Measurements from ENCODE around the gene TRPC4. TPM values are rescaled to one million over a fixed set of nuclear protein-coding genes. Genes with fewer than 3 reads are reported as not detected.
"Not testable (repeated sequence)": the region's sequence is repeated elsewhere in the genome, so short reads cannot be mapped to it uniquely, and the experiment has no call there.

TRPC4 gene
- total RNA-seq, 2 experiments from 2014 or later: not detected

DNA sequence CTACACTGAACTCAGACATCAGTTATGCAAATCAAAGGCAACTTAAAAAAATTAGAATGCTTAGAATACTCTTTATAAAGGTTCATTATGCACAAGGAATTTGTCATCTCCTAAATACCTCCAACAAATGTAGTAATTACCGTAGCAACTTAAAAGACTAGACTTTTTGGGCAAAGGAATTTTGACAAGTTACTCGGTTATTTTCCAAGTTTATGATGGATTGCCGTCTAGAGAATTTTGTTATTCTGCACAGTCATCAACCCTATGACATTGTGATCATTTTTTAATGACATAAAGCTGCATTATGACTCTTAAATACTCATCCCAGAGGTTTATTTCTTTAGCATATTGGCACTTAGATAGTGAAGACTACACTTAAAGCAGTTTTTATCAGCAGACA is 71.9 kb downstream of the TRPC4 start:
- no peak overlapping the region for H3K27ac ChIP-seq (ENCODE audit: low read depth, low read length, poor library complexity, severe bottlenecking)
- H3K36me3 ChIP-seq (ENCODE audit: insufficient read depth, low read length): no peaks in the 10 kb centered on the region
- intact Hi-C loops (cut with micrococcal nuclease; ENCODE audit: unreplicated experiment): no loop called here
- no peak overlapping the region for H3K4me3 ChIP-seq (ENCODE audit: low read depth, low read length, poor library complexity, severe bottlenecking)
- ChIA-PET POLR2A (interaction anchor here (1.0 to 2.4 kb wide), 4 partner anchors 10 to 21 kb away, joined by 3 to 8 read pairs (median 4); no protein-coding TSS in a partner anchor), CTCF (ENCODE audit: unreplicated experiment) (no interaction called here)
- no TSS peak for BruUV-seq (replicated peaks)
- no peaks in the 10 kb centered on the region for H3K79me2 ChIP-seq (ENCODE audit: insufficient read depth, low read depth, low read length)
- H3K4me2 ChIP-seq (ENCODE audit: low read length): no peak overlapping the region
- no peaks in the 10 kb centered on the region for H3K9me2 ChIP-seq (ENCODE audit: insufficient read depth, low read length)
- no peak overlapping the region for H2AFZ ChIP-seq (ENCODE audit: low read length)
- TF ChIP-seq EZH2phosphoT487 (IDR thresholded peaks at IDR 0.05; ENCODE audit: borderline replicate concordance, low read depth, low read length): no peak
- TF ChIP-seq, protein P1, sequence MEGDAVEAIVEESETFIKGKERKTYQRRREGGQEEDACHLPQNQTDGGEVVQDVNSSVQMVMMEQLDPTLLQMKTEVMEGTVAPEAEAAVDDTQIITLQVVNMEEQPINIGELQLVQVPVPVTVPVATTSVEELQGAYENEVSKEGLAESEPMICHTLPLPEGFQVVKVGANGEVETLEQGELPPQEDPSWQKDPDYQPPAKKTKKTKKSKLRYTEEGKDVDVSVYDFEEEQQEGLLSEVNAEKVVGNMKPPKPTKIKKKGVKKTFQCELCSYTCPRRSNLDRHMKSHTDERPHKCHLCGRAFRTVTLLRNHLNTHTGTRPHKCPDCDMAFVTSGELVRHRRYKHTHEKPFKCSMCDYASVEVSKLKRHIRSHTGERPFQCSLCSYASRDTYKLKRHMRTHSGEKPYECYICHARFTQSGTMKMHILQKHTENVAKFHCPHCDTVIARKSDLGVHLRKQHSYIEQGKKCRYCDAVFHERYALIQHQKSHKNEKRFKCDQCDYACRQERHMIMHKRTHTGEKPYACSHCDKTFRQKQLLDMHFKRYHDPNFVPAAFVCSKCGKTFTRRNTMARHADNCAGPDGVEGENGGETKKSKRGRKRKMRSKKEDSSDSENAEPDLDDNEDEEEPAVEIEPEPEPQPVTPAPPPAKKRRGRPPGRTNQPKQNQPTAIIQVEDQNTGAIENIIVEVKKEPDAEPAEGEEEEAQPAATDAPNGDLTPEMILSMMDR (conservative IDR thresholded peaks at IDR 0.05; ENCODE audit: low read length): no peak
- no peaks in the 10 kb centered on the region for H3K9me3 ChIP-seq (ENCODE audit: low read length)
- no peaks in the 10 kb centered on the region for H4K20me1 ChIP-seq (ENCODE audit: insufficient read depth, low read length)
- DNase-seq (ENCODE audit: low spot score): no peak
- H3K4me1 ChIP-seq (ENCODE audit: insufficient read depth, low read length, poor library complexity, severe bottlenecking): no peaks in the 10 kb centered on the region

DNA sequence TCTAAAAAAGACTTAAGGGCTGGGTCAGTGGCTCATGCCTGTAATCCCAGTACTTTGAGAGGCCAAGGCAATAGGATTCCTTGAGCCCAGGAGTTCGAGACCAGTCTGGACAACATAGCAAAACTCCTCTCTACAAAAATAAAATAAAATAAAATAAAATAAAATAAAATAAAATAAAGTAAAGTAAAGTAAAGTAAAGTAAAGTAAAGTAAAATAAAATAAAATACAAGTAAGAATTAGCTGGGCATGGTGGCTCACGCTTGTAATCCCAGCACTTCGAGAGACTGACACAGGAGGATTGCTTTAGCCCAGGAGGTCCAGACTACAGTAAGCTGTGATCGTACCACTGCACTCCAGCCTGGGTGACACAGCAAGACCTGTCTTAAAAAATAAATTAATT is 72.8 kb downstream of the TRPC4 start:
- CTCF ChIA-PET (ENCODE audit: unreplicated experiment); H3K9me3 ChIP-seq (ENCODE audit: low read length); H2AFZ ChIP-seq (ENCODE audit: low read length); H3K27ac ChIP-seq (ENCODE audit: low read depth, low read length, poor library complexity, severe bottlenecking); H3K36me3 ChIP-seq (ENCODE audit: insufficient read depth, low read length); DNase-seq (ENCODE audit: low spot score); POLR2A ChIA-PET; H3K4me1 ChIP-seq (ENCODE audit: insufficient read depth, low read length, poor library complexity, severe bottlenecking); intact Hi-C loops (cut with micrococcal nuclease; ENCODE audit: unreplicated experiment); H3K4me2 ChIP-seq (ENCODE audit: low read length); H3K4me3 ChIP-seq (ENCODE audit: low read depth, low read length, poor library complexity, severe bottlenecking); H3K79me2 ChIP-seq (ENCODE audit: insufficient read depth, low read depth, low read length); H3K9me2 ChIP-seq (ENCODE audit: insufficient read depth, low read length); BruUV-seq (replicated peaks); H4K20me1 ChIP-seq (ENCODE audit: insufficient read depth, low read length): not testable (repeated sequence)

DNA sequence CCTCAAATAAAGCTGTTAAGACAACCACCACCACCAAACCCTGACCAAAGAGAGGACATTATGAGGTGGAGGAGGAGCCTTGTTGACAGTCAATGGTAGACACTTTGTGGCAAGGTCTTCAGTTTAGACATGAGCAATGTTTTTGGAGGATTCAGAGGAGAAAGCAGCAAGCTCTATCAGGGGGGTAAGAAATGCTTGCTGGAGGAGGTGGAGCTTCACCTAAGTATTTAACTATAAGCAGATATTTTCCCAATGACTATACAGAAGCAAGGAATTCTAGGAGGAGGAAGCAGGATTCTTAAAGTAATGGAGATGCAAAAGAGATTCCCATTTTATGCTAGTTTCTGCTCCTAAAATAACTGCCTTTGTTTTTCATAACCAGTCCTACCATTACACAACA is 74.2 kb downstream of the TRPC4 start:
- no peak for DNase-seq (ENCODE audit: low spot score)
- Histone ChIP-seq H3K4me3 (ENCODE audit: low read depth, low read length, poor library complexity, severe bottlenecking) (no peak overlapping the region), H2AFZ (ENCODE audit: low read length) (no peak overlapping the region), H4K20me1 (ENCODE audit: insufficient read depth, low read length) (no peaks in the 10 kb centered on the region), H3K4me1 (ENCODE audit: insufficient read depth, low read length, poor library complexity, severe bottlenecking) (no peaks in the 10 kb centered on the region), H3K9me3 (ENCODE audit: low read length) (no peaks in the 10 kb centered on the region), H3K79me2 (ENCODE audit: insufficient read depth, low read depth, low read length) (no peaks in the 10 kb centered on the region), H3K27ac (ENCODE audit: low read depth, low read length, poor library complexity, severe bottlenecking) (no peak overlapping the region), H3K9me2 (ENCODE audit: insufficient read depth, low read length) (no peaks in the 10 kb centered on the region), H3K36me3 (ENCODE audit: insufficient read depth, low read length) (no peaks in the 10 kb centered on the region), H3K4me2 (ENCODE audit: low read length) (no peak overlapping the region)
- POLR2A ChIA-PET: interaction anchor here (0.9 kb wide), 3 partner anchors 13 to 47 kb away, joined by 3 to 4 read pairs (median 4); no protein-coding TSS in a partner anchor
- TF ChIP-seq EZH2phosphoT487 (IDR thresholded peaks at IDR 0.05; ENCODE audit: borderline replicate concordance, low read depth, low read length): no peak
- TF ChIP-seq, protein P1 (conservative IDR thresholded peaks at IDR 0.05; ENCODE audit: low read length): no peak
- CTCF ChIA-PET (ENCODE audit: unreplicated experiment): no interaction called here
- BruUV-seq (replicated peaks): no TSS peak
- intact Hi-C loops (cut with micrococcal nuclease; ENCODE audit: unreplicated experiment): no loop called here

All from OCI-LY7 (cell line).